ENCODE results near the gene NCOA6. TPM values are rescaled to one million over a fixed set of nuclear protein-coding genes. Genes with fewer than 3 reads are reported as not detected.
A peak's percentile ranks its signal among the peaks of the same experiment; 100 is the strongest.
"Not testable (repeated sequence)": the region's sequence is repeated elsewhere in the genome, so short reads cannot be mapped to it uniquely, and the experiment has no call there.

The NCOA6 gene
- total RNA-seq, 4 donors from 2014 or later: 11.6 to 21.8 (median 18.1) TPM

DNA sequence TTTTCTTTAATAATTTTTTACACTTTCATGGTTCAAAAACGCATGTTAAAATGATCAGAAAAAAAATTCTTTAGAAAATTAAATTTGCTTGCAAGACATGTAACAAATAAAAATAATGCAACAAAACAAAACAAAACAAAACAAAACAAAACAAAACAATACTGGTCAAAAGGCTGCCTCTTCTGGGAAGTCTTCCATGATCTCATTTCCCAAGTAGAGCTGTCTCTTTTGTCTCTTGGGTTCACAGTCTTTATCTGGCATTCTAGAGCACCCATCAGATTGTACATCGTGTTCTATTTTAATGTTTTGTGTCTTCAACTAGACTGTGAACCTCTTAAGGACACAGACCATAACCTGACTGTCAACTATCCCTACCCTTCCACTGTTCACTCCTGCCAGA, 96.0 kb downstream of the NCOA6 start:
- DNase-seq: no peak
- TF ChIP-seq POLR2A (IDR thresholded peaks at IDR 0.05): no peak
- TF ChIP-seq, protein P1, sequence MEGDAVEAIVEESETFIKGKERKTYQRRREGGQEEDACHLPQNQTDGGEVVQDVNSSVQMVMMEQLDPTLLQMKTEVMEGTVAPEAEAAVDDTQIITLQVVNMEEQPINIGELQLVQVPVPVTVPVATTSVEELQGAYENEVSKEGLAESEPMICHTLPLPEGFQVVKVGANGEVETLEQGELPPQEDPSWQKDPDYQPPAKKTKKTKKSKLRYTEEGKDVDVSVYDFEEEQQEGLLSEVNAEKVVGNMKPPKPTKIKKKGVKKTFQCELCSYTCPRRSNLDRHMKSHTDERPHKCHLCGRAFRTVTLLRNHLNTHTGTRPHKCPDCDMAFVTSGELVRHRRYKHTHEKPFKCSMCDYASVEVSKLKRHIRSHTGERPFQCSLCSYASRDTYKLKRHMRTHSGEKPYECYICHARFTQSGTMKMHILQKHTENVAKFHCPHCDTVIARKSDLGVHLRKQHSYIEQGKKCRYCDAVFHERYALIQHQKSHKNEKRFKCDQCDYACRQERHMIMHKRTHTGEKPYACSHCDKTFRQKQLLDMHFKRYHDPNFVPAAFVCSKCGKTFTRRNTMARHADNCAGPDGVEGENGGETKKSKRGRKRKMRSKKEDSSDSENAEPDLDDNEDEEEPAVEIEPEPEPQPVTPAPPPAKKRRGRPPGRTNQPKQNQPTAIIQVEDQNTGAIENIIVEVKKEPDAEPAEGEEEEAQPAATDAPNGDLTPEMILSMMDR (IDR thresholded peaks at IDR 0.05): no peak
- 93 to 94% methylated on average over 2 of the region's 2 CpGs for WGBS, 2 donors
- Histone ChIP-seq H3K9me3 (no peaks in the 10 kb centered on the region), H3K27me3 (no peaks in the 10 kb centered on the region), H3K36me3 (peaks cover 13 to 98% (median 31%) of the 10 kb centered on the region in 3 donors), H3K4me1 (no peaks in the 10 kb centered on the region), H3K4me3 (no peak overlapping the region), H3K27ac (peak overlapping the region in 1 of 4 donors; percentile 46)
- intact Hi-C loops (cut with DNase I): no loop called here

DNA sequence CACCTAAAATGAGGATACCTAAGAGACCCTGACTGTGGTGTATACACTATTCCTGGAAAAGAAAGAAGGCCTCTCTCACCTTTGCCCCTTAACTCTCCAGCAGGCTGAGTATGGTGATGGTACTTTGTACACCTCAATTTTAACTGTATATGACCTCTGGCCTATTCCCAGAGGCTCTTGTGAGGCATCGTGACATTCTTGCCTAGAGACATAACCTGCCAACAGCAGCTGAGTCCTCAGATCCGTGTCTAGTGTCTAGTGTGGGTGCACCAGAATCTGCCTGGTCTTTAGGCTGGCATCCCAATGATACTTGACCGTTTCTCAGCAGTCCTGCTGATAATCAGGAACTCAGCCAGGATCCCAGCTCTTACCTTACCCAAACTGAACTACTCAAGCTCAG, 101.3 kb downstream of the NCOA6 start:
- TF ChIP-seq, protein P1 (IDR thresholded peaks at IDR 0.05): no peak
- TF ChIP-seq POLR2A (IDR thresholded peaks at IDR 0.05): no peak
- DNase-seq: no peak
- H3K27me3 ChIP-seq: no peaks in the 10 kb centered on the region
- intact Hi-C loops (cut with DNase I): no loop called here
- H3K36me3 ChIP-seq: peaks cover 17 to 96% (median 21%) of the 10 kb centered on the region in 3 donors
- no peak overlapping the region for H3K4me3 ChIP-seq
- no peaks in the 10 kb centered on the region for H3K9me3 ChIP-seq
- peaks cover 0 to 5% (median 0%) of the 10 kb centered on the region in 3 donors for H3K4me1 ChIP-seq
- H3K27ac ChIP-seq: no peak overlapping the region
- WGBS, 2 donors: 83 to 87% methylated on average over 3 of the region's 3 CpGs

DNA sequence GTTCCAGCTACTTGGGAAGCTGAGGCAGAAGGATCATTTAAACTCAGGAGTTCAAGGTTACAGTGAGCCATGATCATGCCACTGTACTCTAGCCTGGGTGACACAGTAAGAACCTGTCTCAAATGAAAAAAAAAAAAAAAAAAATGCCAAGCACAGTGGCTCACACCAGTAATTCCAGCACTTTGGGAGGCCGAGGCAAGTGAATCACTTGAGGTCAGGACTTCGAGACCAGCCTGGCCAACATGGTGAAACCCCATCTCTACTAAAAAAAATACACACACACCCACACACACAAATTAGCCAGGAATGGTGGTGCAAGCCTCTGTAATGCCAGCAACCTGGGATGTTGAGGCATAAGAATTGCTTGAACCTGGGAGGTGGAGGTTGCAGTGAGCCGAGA, 102.9 kb downstream of the NCOA6 start:
- H3K27me3 ChIP-seq; H3K4me3 ChIP-seq; H3K27ac ChIP-seq; intact Hi-C loops (cut with DNase I); H3K9me3 ChIP-seq; H3K4me1 ChIP-seq; DNase-seq: not testable (repeated sequence)
- peaks cover 17 to 98% (median 21%) of the 10 kb centered on the region in 3 donors for H3K36me3 ChIP-seq
- WGBS, 2 donors: 89 to 94% methylated on average over 3 of the region's 3 CpGs

DNA sequence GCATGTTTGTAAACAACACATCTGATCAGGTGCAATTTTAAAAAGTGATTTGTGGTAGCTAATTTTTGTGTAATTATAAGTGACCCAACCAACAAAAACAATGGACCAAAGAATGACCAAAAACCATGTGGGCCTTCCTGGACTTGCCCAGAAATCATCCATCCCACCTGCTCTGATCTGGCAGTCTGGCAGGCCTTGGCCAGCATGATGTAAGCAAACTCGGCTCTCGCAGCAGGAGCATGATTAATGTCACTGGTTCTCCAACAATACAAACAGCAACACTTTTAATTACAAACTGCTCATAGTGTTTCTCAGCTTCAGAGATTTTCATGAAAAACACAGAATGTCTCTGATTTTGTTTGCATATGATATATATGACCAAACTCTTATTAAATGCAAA, 105.2 kb downstream of the NCOA6 start:
- no peak overlapping the region for H3K4me3 ChIP-seq
- intact Hi-C loops (cut with DNase I): no loop called here
- no peaks in the 10 kb centered on the region for H3K9me3 ChIP-seq
- no peak for DNase-seq
- H3K36me3 ChIP-seq: peaks cover 4 to 93% (median 6%) of the 10 kb centered on the region in 3 donors
- H3K27me3 ChIP-seq: no peaks in the 10 kb centered on the region
- 37 to 60% methylated on average over 2 of the region's 2 CpGs for WGBS, 2 donors
- H3K27ac ChIP-seq: no peak overlapping the region
- TF ChIP-seq, protein P1 (IDR thresholded peaks at IDR 0.05): no peak
- TF ChIP-seq POLR2A (IDR thresholded peaks at IDR 0.05): no peak
- peaks cover 0 to 5% (median 0%) of the 10 kb centered on the region in 3 donors for H3K4me1 ChIP-seq

DNA sequence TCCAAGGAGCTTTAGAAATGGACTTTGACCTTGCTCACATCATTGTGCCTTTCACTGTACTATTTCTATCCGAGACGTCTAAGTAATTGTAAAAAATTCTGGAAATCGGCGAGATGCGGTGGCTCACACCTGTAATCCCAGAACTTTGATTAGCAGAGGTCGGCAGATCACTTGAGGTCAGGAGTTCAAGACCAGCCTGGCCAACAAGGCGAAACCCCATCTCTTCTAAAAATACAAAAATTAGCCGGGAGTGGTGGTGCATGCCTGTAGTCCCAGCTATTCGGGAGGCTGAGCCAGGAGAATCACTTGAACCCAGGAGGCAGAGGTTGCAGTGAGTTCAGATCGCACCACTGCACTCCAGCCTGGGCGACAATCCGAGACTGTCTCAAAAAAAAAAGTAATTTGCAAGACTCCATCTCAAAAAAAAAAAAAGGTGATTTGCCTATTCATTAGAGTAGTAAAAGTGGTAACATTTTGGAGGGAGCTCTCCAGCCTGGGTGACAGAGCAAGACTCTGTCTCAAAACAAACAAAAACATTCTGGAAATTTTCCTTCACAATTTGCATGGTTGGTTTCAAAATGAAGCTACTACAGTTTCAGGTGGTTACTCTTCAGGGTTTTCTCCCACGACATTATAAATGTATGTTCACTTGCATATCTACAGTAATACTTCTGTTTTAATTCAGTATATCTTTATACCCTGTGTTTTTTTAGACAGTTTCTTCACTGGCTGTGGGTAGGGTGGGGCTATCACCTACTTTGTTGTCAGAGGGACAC, 106.0 kb downstream of the NCOA6 start:
- intact Hi-C loops (cut with DNase I); H3K27me3 ChIP-seq; H3K4me1 ChIP-seq; DNase-seq; H3K27ac ChIP-seq; H3K9me3 ChIP-seq; H3K4me3 ChIP-seq: not testable (repeated sequence)
- peaks cover 0 to 93% (median 4%) of the 10 kb centered on the region in 3 donors for H3K36me3 ChIP-seq
- 73 to 89% methylated on average over 10 to 13 of the region's 13 CpGs for WGBS, 2 donors

DNA sequence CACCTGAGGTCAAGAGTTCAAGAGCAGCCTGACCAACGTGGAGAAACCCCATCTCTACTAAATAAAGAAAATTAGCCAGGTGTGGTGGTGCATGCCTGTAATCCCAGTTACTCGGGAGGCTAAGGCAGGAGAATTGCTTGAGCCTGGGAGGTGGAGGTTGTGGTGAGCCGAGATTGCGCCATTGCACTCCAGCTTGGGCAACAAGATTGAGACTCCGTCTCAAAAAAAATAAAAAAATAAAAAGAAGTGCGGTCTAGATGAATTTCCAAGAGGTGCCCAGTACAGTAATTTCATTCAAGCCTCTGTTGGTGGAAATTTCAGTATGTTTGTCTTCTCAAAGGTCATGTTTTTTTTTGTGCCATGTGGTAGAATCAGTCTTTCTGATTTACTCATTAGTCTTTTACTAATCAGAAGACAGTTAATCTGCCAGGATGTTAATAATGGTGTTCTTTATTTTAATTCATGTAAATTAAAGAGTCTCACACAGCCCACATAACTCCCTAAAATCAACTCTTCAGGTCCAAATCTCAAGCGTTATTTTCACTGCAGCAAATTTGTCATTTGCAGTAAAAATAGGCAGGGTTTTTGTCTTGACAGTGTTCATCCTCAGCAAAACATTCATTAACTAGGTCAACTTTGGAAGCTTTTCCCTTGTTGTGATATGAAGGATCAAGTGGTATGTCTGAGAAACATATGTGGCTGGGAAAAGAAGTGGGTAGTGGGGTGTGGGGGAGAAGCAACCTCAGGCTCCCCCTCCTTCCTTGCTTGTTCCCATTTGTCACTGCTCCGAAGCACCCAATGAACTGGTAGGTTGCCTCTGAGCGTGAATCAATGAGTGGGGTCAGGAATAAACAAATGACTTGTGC, 108.0 kb downstream of the NCOA6 start:
- Histone ChIP-seq H3K36me3 (peaks cover 0 to 93% (median 4%) of the 10 kb centered on the region in 3 donors), H3K27ac (no peak overlapping the region), H3K9me3 (no peaks in the 10 kb centered on the region), H3K4me1 (peaks cover 0 to 11% (median 0%) of the 10 kb centered on the region in 3 donors), H3K27me3 (no peaks in the 10 kb centered on the region), H3K4me3 (no peak overlapping the region)
- TF ChIP-seq, protein P1 (IDR thresholded peaks at IDR 0.05): no peak
- TF ChIP-seq POLR2A (IDR thresholded peaks at IDR 0.05): no peak
- 76 to 78% methylated on average over 9 of the region's 9 CpGs for WGBS, 2 donors
- intact Hi-C loops (cut with DNase I): no loop called here
- DNase-seq: no peak

All from esophagus squamous epithelium (tissue), 5 donors.